Fibroblast of the conjunctiva (primary cell): ENCODE measurements around the gene ZFP36L1.

Experiments
- DNase-seq: peaks from one replicate; pipeline ENCODE4 v3.0.0-alpha.2; 2010; ENCODE audit warnings: low read depth

ZFP36L1 gene

GRCh38 chr14:68738559-68738958 lies 54.3 kb downstream of the ZFP36L1 start:
- no peak for DNase-seq
